ENCODE measurements around the gene RABEP2.
A peak's percentile ranks its signal among the peaks of the same experiment; 100 is the strongest.
"Not testable (repeated sequence)": the region's sequence is repeated elsewhere in the genome, so short reads cannot be mapped to it uniquely, and the experiment has no call there.

RABEP2 gene

DNA sequence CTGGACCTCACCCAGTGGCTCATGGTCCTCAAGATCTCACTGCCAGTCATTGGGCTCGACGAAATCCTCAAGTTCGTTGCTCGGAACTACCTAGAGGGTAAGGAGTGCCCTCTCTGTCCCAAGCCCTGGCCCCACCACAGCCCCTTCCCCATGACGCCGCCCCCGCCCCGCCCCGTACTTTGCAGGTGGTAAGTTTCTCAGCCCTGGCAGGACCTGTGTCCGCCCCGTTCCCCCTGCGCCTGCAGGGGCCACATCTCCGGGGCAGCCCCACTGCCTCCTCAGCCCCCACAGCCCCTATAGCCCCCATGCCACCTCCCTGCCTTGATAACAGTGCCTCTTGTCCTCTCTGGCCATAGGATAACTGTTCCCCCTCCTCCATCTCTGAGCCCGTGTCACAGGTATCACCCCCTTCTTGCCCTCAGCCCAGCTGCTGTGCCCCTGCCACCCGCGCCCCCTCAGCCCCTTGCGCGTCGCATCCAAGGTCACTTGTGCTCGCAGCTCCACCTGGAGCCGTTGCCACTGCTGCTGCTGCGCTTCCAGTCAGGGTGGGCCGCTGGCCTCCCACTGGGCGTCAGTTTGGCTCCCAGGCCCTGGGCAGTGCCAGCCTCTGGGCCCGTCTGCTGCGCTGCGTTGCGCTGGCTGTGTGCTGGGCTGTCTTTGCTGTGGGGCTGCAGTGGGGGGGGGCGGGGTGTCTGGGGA lies 21.5 kb downstream of the RABEP2 start:
- no peak for DNase-seq

DNA sequence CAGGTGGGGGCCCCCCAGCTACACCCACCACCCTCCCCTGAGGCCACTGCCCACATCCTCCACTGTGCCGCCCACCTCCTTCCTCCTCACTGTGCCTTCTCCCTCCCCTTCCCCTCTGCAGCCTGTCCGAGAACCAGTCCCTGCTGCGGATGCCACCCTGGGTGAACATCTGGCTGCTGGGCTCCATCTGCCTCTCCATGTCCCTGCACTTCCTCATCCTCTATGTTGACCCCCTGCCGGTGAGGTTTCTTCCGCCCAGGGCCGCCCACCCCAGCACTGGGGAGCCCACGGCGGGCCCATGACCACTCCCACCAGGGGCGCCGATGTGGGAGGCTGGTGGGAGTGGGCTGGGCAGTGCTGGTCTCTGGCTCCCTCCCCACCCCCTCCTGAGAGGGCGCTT lies 22.1 kb downstream of the RABEP2 start:
- DNase-seq, result no peak

GRCh38 chr16:28901862-28902261 lies 23.2 kb downstream of the RABEP2 start:
- DNase-seq, result no peak

- DNase-seq, result no peak
Measured at GRCh38 chr16:28900601-28901000, 24.4 kb downstream of the RABEP2 start.

- DNase-seq, result no peak
Measured at GRCh38 chr16:28899882-28900590, 25.0 kb downstream of the RABEP2 start.

GRCh38 chr16:28898942-28899341 lies 26.1 kb downstream of the RABEP2 start:
- no peak for DNase-seq

DNA sequence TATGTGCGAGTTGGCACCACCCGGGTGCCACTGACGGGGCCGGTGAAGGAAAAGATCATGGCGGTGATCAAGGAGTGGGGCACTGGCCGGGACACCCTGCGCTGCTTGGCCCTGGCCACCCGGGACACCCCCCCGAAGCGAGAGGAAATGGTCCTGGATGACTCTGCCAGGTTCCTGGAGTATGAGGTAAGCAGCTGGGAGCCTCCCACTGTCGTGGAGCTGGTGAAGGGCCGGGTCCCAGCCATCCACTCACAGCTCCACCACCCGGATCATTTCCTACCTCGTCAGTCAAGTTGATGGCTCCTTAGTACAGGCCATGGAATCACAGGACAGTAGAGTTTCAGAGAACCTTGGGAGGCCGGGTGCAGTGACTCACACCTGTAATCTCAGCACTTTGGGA lies 26.8 kb downstream of the RABEP2 start:
- DNase-seq, result no peak

DNA sequence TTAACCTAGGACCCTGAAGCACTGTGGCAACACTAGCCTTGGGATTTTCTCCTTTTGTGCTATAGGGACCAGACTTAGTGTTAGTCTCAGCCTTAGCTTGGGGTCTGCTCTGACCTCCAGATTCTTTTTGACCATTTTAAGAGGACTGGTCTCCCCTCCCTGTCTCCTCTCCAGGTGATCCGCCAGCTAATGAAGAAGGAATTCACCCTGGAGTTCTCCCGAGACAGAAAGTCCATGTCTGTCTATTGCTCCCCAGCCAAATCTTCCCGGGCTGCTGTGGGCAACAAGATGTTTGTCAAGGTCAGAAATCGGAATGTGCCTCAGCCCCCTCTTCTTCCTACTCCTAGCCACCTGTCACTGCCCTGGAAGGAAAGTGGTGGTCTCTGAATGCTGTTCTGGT lies 27.2 kb downstream of the RABEP2 start:
- no peak for DNase-seq

DNA sequence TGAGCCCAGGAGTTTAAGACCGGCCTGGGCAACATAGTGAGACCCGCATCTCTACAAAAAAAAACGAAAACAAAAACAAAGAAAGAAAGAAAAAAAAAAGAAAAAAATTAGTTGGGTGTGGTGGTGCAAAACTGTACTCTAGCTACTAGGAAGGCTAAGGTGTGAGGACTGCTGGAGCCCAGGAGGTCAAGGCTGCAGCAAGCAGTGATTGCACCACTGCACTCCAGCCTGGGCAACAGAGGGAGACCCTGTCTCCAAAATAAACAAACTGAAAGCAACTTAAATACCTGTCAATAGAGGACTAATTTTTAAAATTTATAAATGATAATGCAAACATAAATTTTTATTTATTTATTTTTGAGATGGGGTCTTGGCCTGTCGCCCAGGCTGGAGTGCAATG lies 29.4 kb downstream of the RABEP2 start:
- no peak for DNase-seq

DNA sequence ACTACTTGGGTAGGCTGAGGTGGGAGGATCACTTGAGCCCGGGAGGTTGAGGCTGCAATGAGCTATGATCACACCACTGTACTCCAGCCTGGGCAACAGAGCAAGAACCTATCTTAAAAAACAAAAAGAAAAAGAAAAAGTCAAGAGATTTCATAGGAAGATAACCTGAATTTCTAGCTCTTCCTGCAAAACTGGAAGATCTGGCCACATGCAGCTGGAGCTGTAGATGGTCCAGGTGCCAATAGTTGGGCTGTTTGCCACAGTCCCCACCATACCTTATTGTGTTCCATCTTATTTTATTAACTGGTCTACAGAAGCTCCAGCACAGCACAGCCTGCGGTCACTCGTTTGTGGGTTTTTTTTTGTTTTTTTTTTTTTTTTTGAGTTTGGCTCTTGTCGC lies 31.7 kb downstream of the RABEP2 start:
- no peak for DNase-seq

GRCh38 chr16:28891964-28892890 lies 32.8 kb downstream of the RABEP2 start:
- DNase-seq, result no peak

- DNase-seq, result not testable (repeated sequence)
Measured at GRCh38 chr16:28890355-28890754, 34.7 kb downstream of the RABEP2 start.

DNA sequence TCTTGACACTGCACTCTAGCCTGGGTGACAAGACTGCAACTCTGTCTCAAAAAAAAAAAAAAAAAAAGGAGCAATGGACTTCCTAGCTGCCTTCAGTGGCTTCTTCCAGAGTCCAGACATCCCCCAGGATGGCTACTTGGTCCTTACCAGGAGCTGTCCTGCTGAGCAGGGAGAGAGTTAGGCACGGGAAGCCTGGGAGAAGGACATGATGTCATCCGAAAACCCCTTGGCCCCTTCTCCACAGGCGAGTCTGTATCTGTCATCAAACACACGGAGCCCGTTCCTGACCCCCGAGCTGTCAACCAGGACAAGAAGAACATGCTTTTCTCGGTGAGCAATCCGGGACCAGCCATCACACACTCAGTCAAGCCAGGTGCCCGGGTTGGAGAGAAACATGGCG lies 38.1 kb downstream of the RABEP2 start:
- no peak for DNase-seq

- no peak for DNase-seq
Measured at GRCh38 chr16:28884045-28884444, 41.0 kb downstream of the RABEP2 start.

- no peak for DNase-seq
Measured at GRCh38 chr16:28883221-28883996, 41.6 kb downstream of the RABEP2 start.

- no peak for DNase-seq
Measured at GRCh38 chr16:28882551-28883160, 42.4 kb downstream of the RABEP2 start.

DNA sequence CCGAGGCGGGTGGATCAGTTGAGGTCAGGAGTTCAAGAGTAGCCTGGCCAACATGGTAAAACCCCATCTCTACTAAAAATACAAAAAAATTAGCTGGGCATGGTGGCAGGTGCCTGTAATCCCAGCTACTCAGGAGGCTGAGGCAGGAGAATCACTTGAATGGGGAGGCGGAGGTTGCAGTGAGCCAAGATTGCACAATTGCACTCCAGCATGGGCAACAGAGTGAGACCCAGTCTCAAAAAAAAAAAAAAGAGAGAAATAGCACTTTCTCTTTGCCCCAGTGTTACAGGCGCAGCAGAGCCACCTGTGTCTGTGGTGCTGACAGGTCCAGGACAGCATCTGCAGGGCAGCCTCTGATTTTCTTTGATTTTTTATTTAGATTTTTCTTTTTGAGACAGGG lies 43.5 kb downstream of the RABEP2 start:
- not testable (repeated sequence) for DNase-seq

DNA sequence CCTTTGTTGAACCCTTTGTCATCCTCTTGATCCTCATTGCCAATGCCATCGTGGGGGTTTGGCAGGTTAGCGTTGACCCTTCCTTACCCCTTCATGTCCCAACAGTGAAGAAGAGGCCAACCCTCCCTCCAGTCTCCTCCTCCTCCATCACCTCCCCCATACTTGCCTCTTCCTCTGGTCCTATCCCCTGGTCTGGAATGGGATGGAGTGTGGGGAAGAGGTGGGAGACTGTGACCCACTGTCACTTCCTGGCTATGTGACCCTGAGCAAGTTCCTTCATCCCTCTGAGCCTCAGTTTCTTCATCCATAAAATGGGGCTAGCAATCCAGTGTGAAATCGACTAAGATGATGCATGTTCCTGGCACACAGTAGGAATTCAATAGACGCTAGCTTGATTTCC lies 44.1 kb downstream of the RABEP2 start:
- DNase-seq, result no peak

DNA sequence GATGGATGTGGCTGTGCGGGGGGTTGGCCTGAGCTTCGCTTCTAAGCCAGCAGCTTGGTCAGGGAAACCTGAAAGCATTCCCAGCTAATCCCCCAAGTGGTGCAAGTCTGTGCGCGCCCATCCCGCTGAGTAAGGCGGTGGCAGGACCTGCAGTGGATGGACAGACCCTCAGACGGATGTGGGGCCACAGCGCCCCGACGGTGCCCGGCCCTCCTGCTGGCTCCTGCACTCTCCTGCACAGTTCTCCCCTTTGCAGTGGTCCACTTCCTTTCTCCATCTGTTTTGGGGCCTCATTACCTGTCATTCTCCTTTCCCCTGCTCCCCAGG lies 44.5 kb downstream of the RABEP2 start:
- no peak for DNase-seq

DNA sequence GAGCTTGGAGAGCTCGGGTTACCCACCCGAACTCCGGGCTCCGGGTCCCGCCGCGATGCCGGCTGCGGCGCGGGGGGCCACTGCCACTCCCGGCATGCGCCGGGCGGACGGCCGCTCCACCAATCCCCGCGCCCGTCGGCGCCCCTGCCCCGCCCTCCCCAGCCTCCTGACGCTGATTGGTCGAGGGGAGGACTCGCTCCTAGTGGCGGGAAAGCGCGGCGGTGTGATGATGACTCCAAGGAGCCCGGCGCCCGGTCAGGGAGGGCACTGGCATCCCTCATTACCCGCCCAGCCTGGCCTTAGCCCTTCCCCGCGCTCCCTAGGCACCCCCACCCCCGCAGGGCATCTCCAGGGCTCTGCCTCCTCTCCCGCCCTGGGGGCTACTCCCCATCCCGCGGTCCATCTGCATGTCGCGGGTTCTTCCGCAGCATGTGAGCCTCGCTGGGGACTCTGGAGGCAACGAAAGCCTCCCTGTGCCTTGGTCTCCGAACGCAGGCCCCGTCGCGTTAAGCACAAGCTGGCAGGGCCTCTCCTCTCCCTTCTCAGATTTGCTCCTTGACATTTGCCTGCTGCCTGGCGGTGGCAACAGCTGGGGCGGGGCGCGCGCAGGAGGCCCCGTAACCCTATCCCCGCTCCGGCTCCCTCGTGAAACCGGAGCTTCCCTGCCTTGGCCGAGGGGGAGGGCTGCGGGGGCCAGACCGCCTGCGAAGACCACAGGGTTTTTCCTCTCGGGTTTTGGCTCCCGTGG lies 45.0 kb downstream of the RABEP2 start:
- DNase-seq, result peak; percentile 84

- DNase-seq, result no peak
Measured at GRCh38 chr16:28879261-28879840, 45.7 kb downstream of the RABEP2 start.
